SJCRH30 (cell line): Measurements from ENCODE around the gene SDC4. TPM values are rescaled to one million over a fixed set of nuclear protein-coding genes. Genes with fewer than 3 reads are reported as not detected.
"Not testable (repeated sequence)": the region's sequence is repeated elsewhere in the genome, so short reads cannot be mapped to it uniquely, and the experiment has no call there.

Experiments used
- DNase-seq, 2 experiments: peaks; one replicate each; pipeline ENCODE4 v3.0.0-alpha.2; 2015 to 2020
- H3K27ac ChIP-seq: fragments of 250-450 bp; sonication (Bioruptor Pico); 2 replicates; pipeline ENCODE4 v1.5.1; 2020; ENCODE audit warnings: mild to moderate bottlenecking, moderate library complexity
- H3K27me3 ChIP-seq: fragments of 250-450 bp; sonication (Bioruptor Pico); 2 replicates; pipeline ENCODE4 v1.5.1; 2020; ENCODE audit warnings: mild to moderate bottlenecking, moderate library complexity
- H3K36me3 ChIP-seq: fragments of 250-450 bp; sonication (Bioruptor Pico); 2 replicates; pipeline ENCODE4 v1.5.1; 2020; ENCODE audit warnings: mild to moderate bottlenecking, moderate library complexity
- H3K4me1 ChIP-seq: fragments of 250-450 bp; sonication (Bioruptor Pico); 2 replicates; pipeline ENCODE4 v1.5.1; 2020; ENCODE audit warnings: mild to moderate bottlenecking, moderate library complexity
- H3K4me3 ChIP-seq: fragments of 250-450 bp; sonication (Bioruptor Pico); 2 replicates; pipeline ENCODE4 v1.5.1; 2020; ENCODE audit warnings: mild to moderate bottlenecking, moderate library complexity
- H3K9me3 ChIP-seq: fragments of 250-450 bp; sonication (Bioruptor Pico); replicated peaks from 2 replicates; pipeline ENCODE4 v1.5.1; 2020; ENCODE audit warnings: mild to moderate bottlenecking, moderate library complexity
- total RNA-seq: library from RNA; depleted of rRNA; stranded (reverse); fragments of >200 nt; shearing (Covaris generic); gene quantifications from 2 replicates; pipeline ENCODE4 v1.2.3, GENCODE V29; 2014

SDC4 gene
- total RNA-seq, 1 experiment from 2014 or later = 48.7 TPM

DNA sequence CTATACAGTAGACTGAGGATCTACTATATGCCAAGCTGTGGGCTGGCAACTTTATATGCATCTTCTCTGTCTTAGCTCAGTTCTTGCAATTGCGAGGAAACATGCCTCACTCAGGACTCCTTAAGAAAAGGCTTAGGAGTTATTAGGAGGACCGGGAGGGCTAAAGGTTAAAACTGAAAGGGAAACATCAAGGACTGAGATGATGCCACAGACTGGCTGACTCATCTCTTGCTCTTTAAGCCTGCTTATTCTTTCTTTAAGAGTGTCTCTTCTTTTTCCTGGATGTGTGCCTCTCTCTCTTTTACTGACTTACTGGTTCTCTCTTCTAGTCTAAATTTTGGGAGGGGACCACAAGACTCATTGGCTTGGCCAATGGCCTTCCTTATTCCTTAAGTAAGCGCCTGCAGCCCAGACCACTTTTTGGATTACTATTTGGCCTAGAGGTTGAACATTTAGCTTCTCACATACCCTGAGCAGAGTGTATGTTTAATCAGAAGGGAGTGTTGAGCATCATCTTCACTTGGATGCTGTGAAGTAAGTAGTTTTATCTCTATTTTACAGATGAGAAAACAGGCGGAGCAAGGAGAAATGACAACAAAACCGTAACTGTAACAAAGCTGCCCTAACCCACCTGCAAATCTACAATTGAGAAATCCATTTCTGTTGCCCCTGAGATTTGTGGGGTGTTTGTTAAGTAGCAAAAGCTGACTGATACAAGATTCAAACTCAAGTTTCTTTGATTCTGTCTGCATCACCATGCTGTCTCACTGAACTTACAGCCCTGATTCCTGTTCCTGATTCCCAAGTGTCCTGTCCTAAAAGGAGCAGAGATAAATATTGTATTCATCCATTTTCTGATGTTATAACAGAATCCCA is 7.2 kb upstream of the SDC4 start:
- peaks cover 39% of the 10 kb centered on the region for H3K4me1 ChIP-seq
- DNase-seq = no peak
- H3K4me3 ChIP-seq = no peak overlapping the region

DNA sequence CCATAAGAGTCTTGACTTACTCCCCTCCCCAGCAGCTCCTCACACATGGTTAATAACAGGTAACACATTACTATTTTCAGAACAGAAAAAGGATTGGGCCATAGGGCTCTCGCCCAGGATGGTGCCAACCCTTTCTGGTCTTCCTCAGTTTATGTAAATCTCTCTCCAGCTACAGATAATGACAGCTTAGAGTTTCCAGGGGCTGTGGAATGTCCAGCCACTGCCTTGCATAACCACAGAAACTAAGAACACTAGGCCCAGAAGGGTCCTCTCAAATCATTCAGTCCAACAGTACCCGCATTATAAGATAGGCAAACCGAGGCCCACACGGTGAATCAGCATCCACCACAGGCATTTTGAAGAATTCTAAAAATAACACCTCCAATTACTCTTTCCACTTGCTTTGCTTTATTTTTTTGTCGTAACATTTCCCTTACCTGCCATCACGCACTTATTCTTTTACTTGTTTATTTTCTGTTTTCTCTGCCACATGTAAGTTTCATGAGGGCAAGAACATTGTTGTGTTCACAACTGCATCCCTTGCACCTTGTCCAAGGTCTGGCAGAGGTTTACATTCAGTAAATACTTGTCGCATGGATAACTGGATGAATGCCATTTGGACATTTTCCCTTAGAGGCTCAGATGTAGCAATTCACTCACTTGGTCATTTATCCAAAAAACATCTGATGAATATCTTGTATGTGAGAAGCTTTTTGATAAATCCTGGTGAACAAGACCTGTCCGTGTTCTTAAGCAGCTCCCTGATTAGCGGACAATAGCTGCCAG is 6.4 kb upstream of the SDC4 start:
- Histone ChIP-seq H3K9me3 (no peaks in the 10 kb centered on the region), H3K27me3 (no peaks in the 10 kb centered on the region), H3K36me3 (no peaks in the 10 kb centered on the region), H3K4me1 (peaks cover 31% of the 10 kb centered on the region), H3K27ac (no peak overlapping the region), H3K4me3 (no peak overlapping the region)
- no peak for DNase-seq

More for the DNA sequence above, 7.2 kb upstream of the SDC4 start:
- H3K27me3 ChIP-seq = no peaks in the 10 kb centered on the region
- H3K27ac ChIP-seq = no peak overlapping the region
- no peaks in the 10 kb centered on the region for H3K9me3 ChIP-seq
- H3K36me3 ChIP-seq = no peaks in the 10 kb centered on the region

DNA sequence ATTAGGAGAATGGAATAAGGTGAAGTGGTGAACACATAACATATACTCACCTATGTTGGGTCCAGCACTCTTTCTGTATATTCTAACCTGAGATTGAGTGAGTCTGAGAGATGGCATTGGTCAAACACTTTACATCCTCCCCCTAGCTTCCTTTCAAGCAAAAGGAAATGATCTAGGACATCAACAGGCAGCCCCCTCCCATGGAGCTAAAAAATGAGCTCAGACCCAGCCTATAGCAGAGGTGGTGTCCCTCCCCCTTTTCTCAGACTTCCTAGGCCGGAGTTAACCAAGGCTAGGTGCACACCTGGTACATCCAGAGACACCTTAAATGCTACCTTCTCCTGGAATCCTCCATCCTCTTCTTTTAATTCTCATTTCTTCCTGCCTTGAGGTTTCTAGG is 5.5 kb upstream of the SDC4 start:
- H3K9me3 ChIP-seq = no peaks in the 10 kb centered on the region
- DNase-seq = no peak
- H3K36me3 ChIP-seq = no peaks in the 10 kb centered on the region
- H3K27ac ChIP-seq = no peak overlapping the region
- no peaks in the 10 kb centered on the region for H3K27me3 ChIP-seq
- H3K4me3 ChIP-seq = no peak overlapping the region
- peaks cover 25% of the 10 kb centered on the region for H3K4me1 ChIP-seq

DNA sequence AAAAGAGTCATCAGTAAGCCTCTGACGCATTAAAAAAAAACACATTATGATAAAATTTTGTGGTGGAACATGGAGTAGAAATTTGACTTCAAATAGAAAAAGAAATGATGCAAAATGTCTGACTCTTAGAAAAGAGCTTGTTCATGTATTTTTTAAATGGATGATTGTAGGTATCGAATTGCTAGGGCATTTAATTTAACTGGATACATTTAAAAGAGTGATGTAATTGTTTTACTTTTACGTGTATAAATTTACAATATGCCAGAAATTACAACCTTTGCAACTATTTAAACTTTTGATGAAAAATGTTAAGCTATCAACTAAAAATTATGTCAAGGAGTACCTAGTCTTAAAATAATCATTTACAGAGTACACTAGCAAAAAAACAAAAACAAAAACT is 4.5 kb upstream of the SDC4 start:
- no peaks in the 10 kb centered on the region for H3K9me3 ChIP-seq
- no peaks in the 10 kb centered on the region for H3K36me3 ChIP-seq
- peaks cover 19% of the 10 kb centered on the region for H3K4me1 ChIP-seq
- no peak overlapping the region for H3K4me3 ChIP-seq
- H3K27me3 ChIP-seq = no peaks in the 10 kb centered on the region
- H3K27ac ChIP-seq = no peak overlapping the region
- no peak for DNase-seq

DNA sequence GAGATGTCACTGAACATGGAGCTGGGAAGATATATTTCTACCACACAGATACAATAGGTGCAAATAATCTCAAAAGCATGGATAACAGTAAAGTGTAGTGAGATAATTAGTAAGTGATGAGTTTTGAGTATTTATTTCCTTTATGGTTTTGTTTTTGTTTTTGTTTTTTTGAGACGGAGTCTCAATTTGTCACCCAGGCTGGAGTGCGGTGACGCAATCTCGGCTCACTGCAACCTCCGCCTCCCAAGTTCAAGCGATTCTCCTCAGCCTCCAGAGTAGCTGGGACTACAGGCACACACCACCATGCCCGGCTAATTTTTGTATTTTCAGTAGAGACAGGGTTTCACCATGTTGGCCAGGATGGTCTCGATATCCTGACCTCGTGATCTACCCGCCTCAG is 2.6 kb upstream of the SDC4 start:
- H3K36me3 ChIP-seq, H3K4me3 ChIP-seq, DNase-seq, H3K9me3 ChIP-seq, H3K27me3 ChIP-seq, H3K27ac ChIP-seq: not testable (repeated sequence)
- peaks cover 29% of the 10 kb centered on the region for H3K4me1 ChIP-seq

DNA sequence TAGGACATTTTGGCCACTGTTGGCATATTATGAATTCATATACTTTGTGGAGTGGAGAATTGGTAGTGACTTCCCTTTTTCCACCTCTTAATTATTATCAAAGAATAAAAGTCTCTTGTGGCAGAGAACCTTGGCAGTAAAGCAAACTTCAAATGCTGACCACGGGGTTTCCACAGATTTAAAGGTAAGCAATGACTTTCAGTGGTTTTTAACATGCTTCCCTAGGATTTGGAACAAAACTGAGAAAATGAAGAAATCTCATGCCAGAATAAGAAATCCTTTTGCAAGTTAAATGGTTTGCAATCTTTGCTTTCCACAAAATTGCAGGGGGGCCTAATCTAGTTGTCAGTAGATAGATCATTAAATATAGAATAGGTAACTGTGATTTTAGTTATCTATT is 2.0 kb upstream of the SDC4 start:
- H3K9me3 ChIP-seq = no peaks in the 10 kb centered on the region
- H3K4me1 ChIP-seq = peaks cover 32% of the 10 kb centered on the region
- DNase-seq = no peak
- H3K4me3 ChIP-seq = no peak overlapping the region
- H3K27me3 ChIP-seq = no peaks in the 10 kb centered on the region
- H3K36me3 ChIP-seq = no peaks in the 10 kb centered on the region
- H3K27ac ChIP-seq = no peak overlapping the region

DNA sequence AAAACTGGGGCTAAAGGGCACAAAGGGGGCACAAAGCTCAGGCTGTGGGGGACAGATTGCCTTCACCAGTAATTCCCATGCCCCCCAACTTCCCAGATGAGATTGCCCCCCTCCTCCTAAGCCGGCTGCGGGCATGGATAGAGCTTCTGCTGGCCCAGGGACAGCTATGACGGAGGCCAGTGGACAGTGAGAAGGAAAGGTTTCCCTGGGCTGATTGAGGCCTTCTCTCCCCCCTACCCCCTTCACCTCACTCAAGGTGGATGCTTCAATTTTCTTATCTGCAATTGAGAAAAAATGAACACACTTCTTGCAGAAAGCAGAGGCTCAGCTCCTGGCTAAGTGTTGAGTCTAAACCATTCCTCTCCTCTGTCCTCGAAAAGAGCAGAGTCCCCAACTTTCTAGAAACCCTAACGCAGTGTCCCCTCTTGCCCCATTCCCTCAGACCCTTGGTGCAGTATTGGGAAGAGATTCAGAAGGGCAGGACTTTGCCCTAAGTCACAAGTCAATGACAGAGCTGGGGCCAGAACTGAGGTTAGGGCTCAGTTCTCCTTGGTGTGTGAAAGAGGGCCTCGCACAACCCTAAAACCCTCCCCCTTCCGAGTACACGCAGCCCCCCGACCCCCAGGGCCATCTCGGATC is 808 bp downstream of the SDC4 start:
- H3K4me3 ChIP-seq = peak overlapping the region; percentile 90
- peaks cover 45% of the 10 kb centered on the region for H3K4me1 ChIP-seq
- H3K27me3 ChIP-seq = no peaks in the 10 kb centered on the region
- H3K27ac ChIP-seq = peak overlapping the region; percentile 68
- DNase-seq = no peak
- H3K36me3 ChIP-seq = 0 out of 2 replicates have a peak, but pooled peaks cover 2% of the 10 kb centered on the region
- H3K9me3 ChIP-seq = no peaks in the 10 kb centered on the region

DNA sequence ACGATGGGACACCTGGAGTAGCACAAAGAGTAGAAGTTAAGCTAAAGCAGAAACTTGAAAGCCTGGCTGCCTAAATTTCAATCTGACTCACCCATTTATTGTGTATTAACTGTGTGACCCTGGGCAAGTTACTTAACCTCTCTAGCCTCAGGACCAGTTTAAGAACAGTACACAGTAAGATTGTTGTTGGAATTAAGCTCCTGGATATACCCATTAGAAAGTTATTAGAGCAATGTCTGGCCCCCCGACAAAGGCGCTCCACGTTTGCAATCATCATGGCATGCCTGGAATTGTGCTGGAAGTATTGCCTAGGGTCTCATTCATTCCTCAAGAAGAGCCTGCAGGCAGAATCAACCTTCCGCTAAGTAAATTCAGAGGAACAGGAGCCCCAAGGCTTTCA is 1.4 kb downstream of the SDC4 start:
- no peak for DNase-seq
- peak overlapping the region; percentile 90 for H3K4me3 ChIP-seq
- no peaks in the 10 kb centered on the region for H3K9me3 ChIP-seq
- peaks cover 50% of the 10 kb centered on the region for H3K4me1 ChIP-seq
- H3K27me3 ChIP-seq = no peaks in the 10 kb centered on the region
- no peak overlapping the region for H3K27ac ChIP-seq
- 0 out of 2 replicates have a peak, but pooled peaks cover 2% of the 10 kb centered on the region for H3K36me3 ChIP-seq

DNA sequence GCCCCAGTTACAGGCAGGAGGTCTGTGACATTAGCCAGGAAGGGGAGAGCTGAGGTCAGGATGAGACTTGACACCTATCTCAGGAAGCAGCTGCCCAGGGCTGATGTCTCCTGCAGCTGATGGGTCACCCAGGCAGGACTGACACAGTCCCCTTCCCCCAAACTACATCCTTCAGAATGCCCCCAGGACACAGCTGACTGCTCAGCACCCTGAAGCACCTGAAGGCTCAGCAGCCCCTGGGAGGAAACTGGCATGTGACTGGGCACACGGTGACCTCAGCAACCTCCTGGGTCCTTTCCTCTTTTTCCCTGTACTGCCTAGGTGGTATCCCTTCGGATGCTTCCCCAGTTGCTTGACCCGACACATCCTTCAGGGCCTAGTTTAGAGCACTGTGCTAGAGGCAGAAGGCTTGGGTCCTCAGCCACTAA is 1.9 kb downstream of the SDC4 start:
- H3K9me3 ChIP-seq = no peaks in the 10 kb centered on the region
- 0 out of 2 replicates have a peak, but pooled peaks cover 2% of the 10 kb centered on the region for H3K36me3 ChIP-seq
- no peaks in the 10 kb centered on the region for H3K27me3 ChIP-seq
- no peak overlapping the region for H3K4me3 ChIP-seq
- H3K4me1 ChIP-seq = peaks cover 56% of the 10 kb centered on the region
- H3K27ac ChIP-seq = no peak overlapping the region; the same call in 1 of the 2 replicates
- peak in 1 of 2 experiments; percentile 53 for DNase-seq

DNA sequence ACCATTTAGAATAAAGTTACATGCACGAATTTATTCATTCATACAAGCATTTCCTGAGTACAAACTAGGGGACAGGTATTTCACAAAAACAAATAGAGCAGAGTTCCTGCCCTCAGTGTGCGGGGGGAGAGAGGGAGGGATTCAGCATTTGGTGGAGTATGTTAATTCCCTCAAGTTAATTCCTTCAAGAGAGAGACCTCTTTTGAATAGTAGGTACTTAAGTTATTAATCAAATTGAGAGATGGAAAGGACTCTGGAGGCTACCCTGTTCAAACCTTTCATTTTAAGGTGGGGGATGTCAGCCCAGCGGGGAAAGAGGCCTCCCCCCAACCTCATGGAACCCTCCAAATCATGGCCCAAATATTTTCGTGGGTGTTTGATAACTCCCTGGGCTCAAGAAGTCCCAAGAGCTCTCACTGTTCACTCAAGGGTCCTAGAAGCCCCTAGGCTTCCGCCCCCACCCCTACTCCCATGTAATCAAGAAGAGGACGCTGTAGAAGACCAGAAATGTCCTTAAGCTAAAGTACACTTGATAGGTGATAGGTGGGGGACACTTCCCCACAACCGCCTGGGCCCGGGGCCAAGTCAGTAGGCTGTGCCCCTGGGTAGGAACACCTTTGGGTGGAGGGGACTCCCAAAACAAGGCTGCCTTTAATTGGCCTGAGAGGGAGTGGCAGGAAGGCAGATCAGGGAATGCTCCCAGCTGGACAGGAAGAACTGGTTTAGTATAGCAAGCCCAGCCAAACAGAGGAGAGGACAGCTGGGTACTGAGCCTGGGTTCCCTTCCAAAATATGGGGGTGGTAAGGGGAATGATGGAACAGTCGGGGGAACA is 2.9 kb downstream of the SDC4 start:
- H3K27me3 ChIP-seq = no peaks in the 10 kb centered on the region
- H3K4me1 ChIP-seq = peaks cover 57% of the 10 kb centered on the region
- H3K9me3 ChIP-seq = no peaks in the 10 kb centered on the region
- no peak for DNase-seq
- 0 out of 2 replicates have a peak, but pooled peaks cover 2% of the 10 kb centered on the region for H3K36me3 ChIP-seq
- H3K4me3 ChIP-seq = no peak overlapping the region
- H3K27ac ChIP-seq = peak overlapping the region; percentile 0; the same call in 1 of the 2 replicates

DNA sequence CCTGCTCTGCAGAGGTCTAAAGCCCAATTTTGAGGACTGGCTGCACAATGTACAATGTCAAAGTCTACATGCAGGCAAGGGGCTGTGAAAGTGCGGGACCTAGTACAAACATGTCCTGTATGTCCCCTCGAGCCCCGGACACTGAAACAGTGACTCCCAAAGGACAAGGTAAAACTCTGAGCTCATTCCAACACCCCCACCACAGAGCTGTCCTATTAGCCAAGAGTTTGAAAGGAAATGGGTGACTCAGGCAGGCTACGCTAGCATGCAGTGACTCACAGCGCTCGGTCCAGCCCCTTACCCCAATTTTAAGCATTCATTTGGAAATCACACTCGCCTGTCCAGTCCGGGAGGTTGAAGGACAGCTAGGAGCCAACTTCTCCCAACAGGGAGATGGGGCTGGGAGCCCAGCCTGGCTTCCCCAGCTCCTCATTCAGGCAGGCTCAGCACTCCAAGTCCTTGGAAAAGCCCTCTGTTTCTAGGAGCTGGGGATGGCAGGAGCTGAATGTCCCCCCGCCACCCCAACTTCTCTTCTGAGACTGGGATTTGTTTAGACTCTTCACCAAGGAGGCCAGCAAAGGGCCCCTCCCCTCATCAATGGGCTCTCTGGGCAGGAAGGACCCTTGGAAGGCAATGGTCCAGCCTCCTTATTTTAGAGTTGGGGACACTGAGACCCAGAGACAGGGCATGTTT is 3.9 kb downstream of the SDC4 start:
- peaks cover 58% of the 10 kb centered on the region for H3K4me1 ChIP-seq
- no peak for DNase-seq
- no peaks in the 10 kb centered on the region for H3K27me3 ChIP-seq
- 0 out of 2 replicates have a peak, but pooled peaks cover 2% of the 10 kb centered on the region for H3K36me3 ChIP-seq
- H3K4me3 ChIP-seq = no peak overlapping the region
- no peaks in the 10 kb centered on the region for H3K9me3 ChIP-seq
- H3K27ac ChIP-seq = no peak overlapping the region

DNA sequence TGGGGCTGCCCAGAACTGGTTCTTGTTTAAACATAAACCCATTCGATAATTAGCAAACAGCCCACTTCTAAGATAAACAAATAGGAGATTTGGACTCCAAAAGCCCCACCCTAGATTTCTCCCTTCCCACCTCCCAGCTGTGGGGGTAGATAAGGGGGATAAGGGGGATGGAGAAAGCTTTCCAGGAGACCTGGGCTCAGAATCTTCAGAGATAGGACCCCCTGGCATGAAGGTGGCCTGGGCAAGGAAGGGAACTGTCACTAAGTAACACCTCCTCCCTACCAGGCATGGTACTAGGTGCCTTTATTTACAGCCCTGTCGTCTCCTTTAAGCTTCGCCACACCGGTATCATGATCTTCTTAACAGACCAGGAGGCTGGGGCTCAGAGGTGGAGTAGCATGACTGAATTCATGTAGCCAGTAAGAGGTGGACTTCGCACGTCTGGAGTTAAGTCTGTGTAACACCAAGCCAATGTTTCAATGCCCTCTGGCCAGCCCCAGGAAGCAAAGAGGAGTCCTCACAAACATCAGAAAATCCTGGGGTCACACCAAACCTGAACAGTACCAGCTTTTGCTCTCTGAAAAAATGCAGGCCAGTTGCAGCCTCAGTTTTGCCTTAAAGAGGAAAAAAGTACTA is 4.6 kb downstream of the SDC4 start:
- Histone ChIP-seq H3K9me3 (no peaks in the 10 kb centered on the region), H3K27ac (no peak overlapping the region), H3K27me3 (no peaks in the 10 kb centered on the region), H3K36me3 (0 out of 2 replicates have a peak, but pooled peaks cover 2% of the 10 kb centered on the region), H3K4me3 (no peak overlapping the region), H3K4me1 (peaks cover 61% of the 10 kb centered on the region)
- no peak for DNase-seq

DNA sequence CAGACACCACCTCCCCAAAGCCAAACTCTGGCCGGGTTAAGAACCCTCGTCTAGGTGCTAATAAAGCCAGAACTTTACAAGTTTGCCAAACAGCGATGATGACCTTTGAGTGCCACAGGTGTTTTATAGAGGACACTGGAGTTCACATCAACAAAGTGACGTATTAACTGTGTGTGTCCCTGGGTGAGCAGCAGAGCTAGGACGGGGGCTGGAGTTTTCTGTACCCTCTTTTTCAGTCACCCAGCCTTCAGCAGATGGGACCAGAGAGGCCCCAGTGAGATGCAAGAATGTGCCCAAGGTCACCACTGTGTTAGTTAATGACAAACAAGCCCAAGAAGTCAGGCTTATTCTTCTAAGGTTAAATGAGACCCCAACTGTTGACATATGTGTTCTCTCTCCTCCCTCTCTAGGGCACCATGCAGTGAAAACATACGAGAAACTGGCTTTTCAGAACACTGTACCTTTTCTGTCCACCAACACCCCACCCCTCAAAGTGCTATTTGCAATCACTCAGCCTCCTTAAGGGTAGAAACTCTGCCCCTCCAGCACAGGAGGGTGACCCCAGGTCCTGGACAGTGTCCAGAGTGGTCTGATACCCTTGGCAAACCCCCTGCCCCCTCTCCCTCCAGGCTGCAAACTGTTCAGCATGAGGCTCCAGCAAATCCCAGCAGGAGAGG is 5.2 kb downstream of the SDC4 start:
- no peaks in the 10 kb centered on the region for H3K27me3 ChIP-seq
- no peaks in the 10 kb centered on the region for H3K9me3 ChIP-seq
- no peak overlapping the region for H3K27ac ChIP-seq
- DNase-seq = no peak
- H3K4me3 ChIP-seq = no peak overlapping the region
- 0 out of 2 replicates have a peak, but pooled peaks cover 2% of the 10 kb centered on the region for H3K36me3 ChIP-seq
- peaks cover 65% of the 10 kb centered on the region for H3K4me1 ChIP-seq
